NCI-H345 treated with DMSO at 0.1 percent for 48 hours (cell line): ENCODE data around the gene GRID2.
"Not testable (repeated sequence)": the region's sequence is repeated elsewhere in the genome, so short reads cannot be mapped to it uniquely, and the experiment has no call there.

Experiments
- DNase-seq: peaks from one replicate; lab custom pipeline; 2025; ENCODE audit not compliant: unreplicated experiment; lab: John Stamatoyannopoulos, UW

The GRID2 gene

GRCh38 chr4:93645120-93645519, 1341.4 kb downstream of the GRID2 start:
- DNase-seq = no peak

- DNase-seq = no peak
These were observed 1342.6 kb downstream of the GRID2 start for GRCh38 chr4:93646233-93646930.

- DNase-seq = no peak
These were observed 1344.5 kb downstream of the GRID2 start for GRCh38 chr4:93648258-93648657.

GRCh38 chr4:93649828-93650227, 1346.1 kb downstream of the GRID2 start:
- DNase-seq = no peak

GRCh38 chr4:93654211-93654610, 1350.4 kb downstream of the GRID2 start:
- DNase-seq = no peak

GRCh38 chr4:93657527-93657926, 1353.8 kb downstream of the GRID2 start:
- no peak for DNase-seq

- no peak for DNase-seq
These were observed 1354.7 kb downstream of the GRID2 start for GRCh38 chr4:93658443-93658842.

- DNase-seq = no peak
These were observed 1355.9 kb downstream of the GRID2 start for GRCh38 chr4:93659629-93660028.

GRCh38 chr4:93660036-93660435, 1356.3 kb downstream of the GRID2 start:
- DNase-seq = no peak

- no peak for DNase-seq
These were observed 1366.7 kb downstream of the GRID2 start for GRCh38 chr4:93670434-93670833.

GRCh38 chr4:93671093-93671492, 1367.3 kb downstream of the GRID2 start:
- no peak for DNase-seq

- not testable (repeated sequence) for DNase-seq
These were observed 1373.2 kb downstream of the GRID2 start for GRCh38 chr4:93676937-93677336.

- no peak for DNase-seq
These were observed 1380.8 kb downstream of the GRID2 start for GRCh38 chr4:93684571-93684970.

- DNase-seq = no peak
These were observed 1383.5 kb downstream of the GRID2 start for GRCh38 chr4:93687304-93687703.

- no peak for DNase-seq
These were observed 1385.2 kb downstream of the GRID2 start for GRCh38 chr4:93688978-93689377.

GRCh38 chr4:93693141-93693540, 1389.4 kb downstream of the GRID2 start:
- DNase-seq = no peak

GRCh38 chr4:93698686-93699085, 1394.9 kb downstream of the GRID2 start:
- DNase-seq = no peak

GRCh38 chr4:93700571-93700970, 1396.8 kb downstream of the GRID2 start:
- DNase-seq = no peak

- no peak for DNase-seq
These were observed 1406.5 kb downstream of the GRID2 start for GRCh38 chr4:93710101-93710846.

GRCh38 chr4:93710847-93711430, 1407.2 kb downstream of the GRID2 start:
- DNase-seq = no peak

GRCh38 chr4:93718233-93718632, 1414.5 kb downstream of the GRID2 start:
- DNase-seq = no peak

- DNase-seq = no peak
These were observed 1415.8 kb downstream of the GRID2 start for GRCh38 chr4:93719552-93719951.
